ENCODE measurements around the gene CD9.
A peak's percentile ranks its signal among the peaks of the same experiment; 100 is the strongest.

Gene CD9

GRCh38 chr12:6229224-6230218 lies 29.3 kb downstream of the CD9 start:
- no peak for TF ChIP-seq PPARA (CRISPR knock-in tag; IDR thresholded peaks at IDR 0.05; ENCODE audit: borderline replicate concordance)
- TF ChIP-seq CREB5 (CRISPR knock-in tag; IDR thresholded peaks at IDR 0.05; ENCODE audit: low read depth): no peak
- TF ChIP-seq TCF4 (CRISPR knock-in tag; IDR thresholded peaks at IDR 0.05; ENCODE audit: borderline replicate concordance): no peak
- TF ChIP-seq CSRNP3 (CRISPR knock-in tag; IDR thresholded peaks at IDR 0.05): no peak
- TF ChIP-seq RARB (CRISPR knock-in tag; IDR thresholded peaks at IDR 0.05): no peak
- no peak for TF ChIP-seq ZNF8 (CRISPR knock-in tag; IDR thresholded peaks at IDR 0.05)
- peak; percentile 48 for ATAC-seq

- no peak for TF ChIP-seq CSDC2 (CRISPR knock-in tag; IDR thresholded peaks at IDR 0.05)
- TF ChIP-seq CSRNP3 (CRISPR knock-in tag; IDR thresholded peaks at IDR 0.05): no peak
- no peak for TF ChIP-seq OSR1 (CRISPR knock-in tag; IDR thresholded peaks at IDR 0.05)
- no peak for TF ChIP-seq ZNF565 (CRISPR knock-in tag; conservative IDR thresholded peaks at IDR 0.05; ENCODE audit: low read depth)
- TF ChIP-seq ZFP3 (CRISPR knock-in tag; IDR thresholded peaks at IDR 0.05): no peak
- no peak for TF ChIP-seq POU6F1 (CRISPR knock-in tag; IDR thresholded peaks at IDR 0.05; ENCODE audit: borderline replicate concordance, low read depth)
- TF ChIP-seq ISL1 (CRISPR knock-in tag; IDR thresholded peaks at IDR 0.05): no peak
- no peak for TF ChIP-seq ZC3H10 (CRISPR knock-in tag; IDR thresholded peaks at IDR 0.05)
- no peak for TF ChIP-seq PATZ1 (CRISPR knock-in tag; IDR thresholded peaks at IDR 0.05; ENCODE audit: borderline replicate concordance)
- TF ChIP-seq BACH2 (CRISPR knock-in tag; IDR thresholded peaks at IDR 0.05; ENCODE audit: borderline replicate concordance): no peak
- no peak for TF ChIP-seq TSHZ2 (CRISPR knock-in tag; IDR thresholded peaks at IDR 0.05)
- no peak for TF ChIP-seq TCF4 (CRISPR knock-in tag; IDR thresholded peaks at IDR 0.05; ENCODE audit: borderline replicate concordance)
- no peak for TF ChIP-seq RARB (CRISPR knock-in tag; IDR thresholded peaks at IDR 0.05)
- TF ChIP-seq GLIS3 (CRISPR knock-in tag; IDR thresholded peaks at IDR 0.05): no peak
- no peak; the same call in 2 of the 3 replicates for ATAC-seq
Measured at GRCh38 chr12:6230321-6231110, 30.3 kb downstream of the CD9 start.

Data from SK-N-SH treated with all-trans-retinoic acid at 6 μM for 48 hours (cell line).